OCI-LY7 (cell line): ENCODE results near the gene SCN5A. TPM values are rescaled to one million over a fixed set of nuclear protein-coding genes. Genes with fewer than 3 reads are reported as not detected.

ENCODE experiments used
- BruUV-seq: library from RNA; stranded (reverse); fragments of 400-500 nt; replicated peaks from 2 replicates; lab custom pipeline; 2021; lab: Mats Ljungman, UMichigan
- CTCF ChIA-PET: fragments of 300-600 bp; sonication (Branson Sonifier 250); formaldehyde crosslinking; loops from one replicate; lab custom pipeline; 2022; ENCODE audit warnings: antibody characterized with exemption; ENCODE audit not compliant: unreplicated experiment; lab: Charles Lee
- POLR2A ChIA-PET: fragments of 300-600 bp; sonication (Branson Sonifier 250); formaldehyde crosslinking; loops from one replicate; lab custom pipeline; 2022; ENCODE audit warnings: antibody characterized with exemption; lab: Charles Lee
- DNase-seq: peaks from one replicate; pipeline ENCODE4 v3.0.0-alpha.2; 2015; ENCODE audit warnings: low spot score
- H2AFZ ChIP-seq: fragments of 200-600 bp; sonication (generic), shearing (Covaris generic); 2 replicates; pipeline ENCODE4 v1.6.1; 2014; ENCODE audit warnings: mild to moderate bottlenecking, antibody characterized with exemption, low read length, moderate library complexity
- H3K27ac ChIP-seq: fragments of 200-600 bp; sonication (generic); 2 replicates; pipeline ENCODE4 v1.5.1; 2014; ENCODE audit warnings: mixed run types, low read depth, mild to moderate bottlenecking, moderate library complexity, low read length, inconsistent platforms; ENCODE audit not compliant: poor library complexity, severe bottlenecking
- H3K36me3 ChIP-seq: fragments of 200-600 bp; sonication (generic); 2 replicates; pipeline ENCODE4 v1.6.1; 2014; ENCODE audit warnings: mild to moderate bottlenecking, antibody characterized with exemption, low read length, moderate library complexity, mixed read lengths; ENCODE audit not compliant: insufficient read depth
- H3K4me1 ChIP-seq: fragments of 200-600 bp; sonication (generic); 2 replicates; pipeline ENCODE4 v1.5.1; 2014; ENCODE audit warnings: mild to moderate bottlenecking, low read length; ENCODE audit not compliant: insufficient read depth, poor library complexity, severe bottlenecking
- H3K4me2 ChIP-seq: fragments of 200-600 bp; sonication (generic); 2 replicates; pipeline ENCODE4 v1.6.1; 2014; ENCODE audit warnings: mild to moderate bottlenecking, low read length
- H3K4me3 ChIP-seq: fragments of 200-600 bp; sonication (generic); 2 replicates; pipeline ENCODE4 v1.5.1; 2014; ENCODE audit warnings: mild to moderate bottlenecking, low read depth, low read length; ENCODE audit not compliant: poor library complexity, severe bottlenecking
- H3K79me2 ChIP-seq: fragments of 200-600 bp; sonication (generic); 2 replicates; pipeline ENCODE4 v1.6.1; 2016; ENCODE audit warnings: low read depth, mild to moderate bottlenecking, low read length, moderate library complexity, mixed read lengths; ENCODE audit not compliant: insufficient read depth
- H3K9me2 ChIP-seq: fragments of 200-600 bp; sonication (generic); 2 replicates; pipeline ENCODE4 v1.6.1; 2016; ENCODE audit warnings: mild to moderate bottlenecking, low read length, mixed read lengths; ENCODE audit not compliant: insufficient read depth
- H3K9me3 ChIP-seq: fragments of 200-600 bp; sonication (generic); 2 replicates; pipeline ENCODE4 v1.6.1; 2014; ENCODE audit warnings: mild to moderate bottlenecking, mixed run types, low read length, mixed read lengths
- H4K20me1 ChIP-seq: fragments of 200-600 bp; sonication (generic); 2 replicates; pipeline ENCODE4 v1.6.1; 2014; ENCODE audit warnings: mild to moderate bottlenecking, antibody characterized with exemption, low read length, moderate library complexity, mixed read lengths; ENCODE audit not compliant: insufficient read depth
- EZH2phosphoT487 ChIP-seq: fragments of 200-600 bp; sonication (generic); IDR thresholded peaks from 2 replicates; pipeline ENCODE4 v1.6.1; 2018; ENCODE audit warnings: low read depth, borderline replicate concordance, mild to moderate bottlenecking, mixed run types, antibody characterized with exemption, low read length, moderate library complexity, mixed read lengths
- intact Hi-C: fragments of 100-400 bp; cut with micrococcal nuclease; formaldehyde crosslinking; loops from one replicate; pipeline ENCODE4 v1.10.0; 2022; ENCODE audit not compliant: unreplicated experiment
- total RNA-seq, 2 experiments: library from RNA; depleted of rRNA in 1 of 2; stranded (reverse); fragments of >200 nt in 1 of 2; shearing (Covaris generic) in 1 of 2; gene quantifications; 2 replicates each; pipeline ENCODE4 v1.2.3, GENCODE V29; 2014 to 2022
- TF ChIP-seq, protein P1 (sequence below): fragments of 200-600 bp; sonication (generic); conservative IDR thresholded peaks from 2 replicates; pipeline ENCODE4 v1.5.1; 2014; ENCODE audit warnings: mild to moderate bottlenecking, antibody characterized with exemption, low read length, moderate library complexity, mixed read lengths

SCN5A gene
- total RNA-seq, 2 experiments from 2014 or later, result not detected

DNA sequence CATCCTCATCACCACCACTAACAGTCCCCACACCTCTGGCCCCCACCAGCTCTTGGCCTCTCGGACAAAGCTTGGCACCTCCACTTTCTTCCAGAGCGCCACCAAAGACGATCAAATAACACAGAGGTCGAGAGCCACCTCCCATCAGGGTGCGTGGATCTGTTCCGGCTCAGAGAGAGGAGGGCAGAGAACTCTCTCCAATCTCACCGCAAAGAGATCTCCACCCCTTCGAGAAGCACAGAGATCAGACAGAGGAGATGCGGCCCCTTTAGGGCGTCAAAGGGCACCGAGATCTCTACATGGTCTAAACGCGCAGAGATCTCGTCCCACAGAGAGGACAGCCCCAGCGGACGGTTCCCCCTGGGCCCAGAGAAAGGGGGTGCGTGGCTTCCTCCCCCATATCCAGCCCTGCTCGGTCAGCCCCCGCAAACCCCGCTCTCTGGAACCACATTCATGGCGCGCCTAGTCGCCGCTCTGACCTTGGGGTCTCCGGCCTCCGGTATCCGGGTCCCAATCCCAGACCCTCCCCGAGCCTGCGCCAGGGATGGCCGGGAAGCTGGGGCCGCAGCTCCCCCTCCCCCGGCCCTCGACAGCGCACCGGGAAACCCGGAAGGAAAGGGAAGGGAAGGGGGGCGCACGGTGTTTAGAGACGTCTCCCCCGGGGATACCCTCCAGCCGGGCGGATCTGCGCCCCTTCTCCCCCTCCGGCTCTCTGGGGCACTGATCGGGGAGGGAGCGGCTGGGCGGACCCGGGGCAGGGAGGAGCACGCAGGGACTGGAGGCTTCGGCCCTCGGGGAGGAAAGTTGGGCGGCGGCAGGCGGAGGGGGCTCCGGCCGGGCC lies 608 bp downstream of the SCN5A start:
- no peaks in the 10 kb centered on the region for H3K79me2 ChIP-seq
- no peaks in the 10 kb centered on the region for H3K36me3 ChIP-seq
- no peak for DNase-seq
- H3K27ac ChIP-seq, result no peak overlapping the region
- no peaks in the 10 kb centered on the region for H3K9me3 ChIP-seq
- intact Hi-C loops, result no loop called here
- H3K4me1 ChIP-seq, result no peaks in the 10 kb centered on the region
- ChIA-PET CTCF (no interaction called here), POLR2A (no interaction called here)
- H3K4me2 ChIP-seq, result peak overlapping the region; percentile 16; the same call in 1 of the 2 replicates
- H4K20me1 ChIP-seq, result no peaks in the 10 kb centered on the region
- BruUV-seq, result no TSS peak
- no peak overlapping the region for H3K4me3 ChIP-seq
- H2AFZ ChIP-seq, result no peak overlapping the region
- TF ChIP-seq EZH2phosphoT487, result no peak
- TF ChIP-seq, protein P1, sequence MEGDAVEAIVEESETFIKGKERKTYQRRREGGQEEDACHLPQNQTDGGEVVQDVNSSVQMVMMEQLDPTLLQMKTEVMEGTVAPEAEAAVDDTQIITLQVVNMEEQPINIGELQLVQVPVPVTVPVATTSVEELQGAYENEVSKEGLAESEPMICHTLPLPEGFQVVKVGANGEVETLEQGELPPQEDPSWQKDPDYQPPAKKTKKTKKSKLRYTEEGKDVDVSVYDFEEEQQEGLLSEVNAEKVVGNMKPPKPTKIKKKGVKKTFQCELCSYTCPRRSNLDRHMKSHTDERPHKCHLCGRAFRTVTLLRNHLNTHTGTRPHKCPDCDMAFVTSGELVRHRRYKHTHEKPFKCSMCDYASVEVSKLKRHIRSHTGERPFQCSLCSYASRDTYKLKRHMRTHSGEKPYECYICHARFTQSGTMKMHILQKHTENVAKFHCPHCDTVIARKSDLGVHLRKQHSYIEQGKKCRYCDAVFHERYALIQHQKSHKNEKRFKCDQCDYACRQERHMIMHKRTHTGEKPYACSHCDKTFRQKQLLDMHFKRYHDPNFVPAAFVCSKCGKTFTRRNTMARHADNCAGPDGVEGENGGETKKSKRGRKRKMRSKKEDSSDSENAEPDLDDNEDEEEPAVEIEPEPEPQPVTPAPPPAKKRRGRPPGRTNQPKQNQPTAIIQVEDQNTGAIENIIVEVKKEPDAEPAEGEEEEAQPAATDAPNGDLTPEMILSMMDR, result no peak
- no peaks in the 10 kb centered on the region for H3K9me2 ChIP-seq

DNA sequence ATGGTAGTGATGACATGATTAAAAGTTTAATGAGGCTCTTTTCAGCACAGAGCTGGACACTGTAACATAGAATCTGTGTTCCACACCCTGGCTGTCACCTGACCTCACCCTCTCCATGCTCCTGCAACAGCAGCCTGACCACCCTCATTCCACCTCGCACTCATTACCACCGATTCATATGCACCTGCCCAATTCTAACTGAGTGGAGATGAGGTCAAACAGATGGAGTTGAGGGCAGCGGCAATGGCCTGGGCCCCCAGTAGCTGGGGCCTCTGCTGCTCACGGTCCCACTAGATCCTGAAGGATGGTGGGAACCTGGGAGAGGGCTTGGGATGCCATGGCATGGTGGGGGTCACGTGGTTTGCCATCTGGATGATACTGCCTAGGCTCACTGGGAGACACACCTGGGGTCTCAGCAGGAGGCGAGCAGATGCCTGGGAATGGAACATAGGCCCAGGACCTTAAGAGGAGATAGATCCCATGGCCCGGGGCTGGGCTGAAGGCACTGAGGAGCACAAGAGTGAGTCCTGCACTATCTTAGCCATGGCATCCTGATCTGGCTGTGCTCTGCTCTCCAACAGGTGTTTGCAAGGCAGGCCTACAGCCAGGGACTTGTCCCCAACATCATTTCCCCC lies 1.3 kb downstream of the SCN5A start:
- BruUV-seq, result no TSS peak
- no peaks in the 10 kb centered on the region for H3K9me3 ChIP-seq
- no peak overlapping the region for H3K4me2 ChIP-seq
- H3K36me3 ChIP-seq, result no peaks in the 10 kb centered on the region
- TF ChIP-seq EZH2phosphoT487, result no peak
- TF ChIP-seq, protein P1, result no peak
- no peak for DNase-seq
- no peaks in the 10 kb centered on the region for H3K4me1 ChIP-seq
- POLR2A ChIA-PET, result no interaction called here
- no peaks in the 10 kb centered on the region for H3K9me2 ChIP-seq
- intact Hi-C loops, result no loop called here
- no peaks in the 10 kb centered on the region for H4K20me1 ChIP-seq
- no peak overlapping the region for H3K4me3 ChIP-seq
- H3K27ac ChIP-seq, result no peak overlapping the region
- no peaks in the 10 kb centered on the region for H3K79me2 ChIP-seq
- CTCF ChIA-PET, result no interaction called here
- no peak overlapping the region for H2AFZ ChIP-seq
